CD8-positive, alpha-beta memory T cell (primary cell): ENCODE measurements around the gene TBC1D2. TPM values are rescaled to one million over a fixed set of nuclear protein-coding genes. Genes with fewer than 3 reads are reported as not detected.

Experiments used
- CTCF ChIA-PET: fragments of 350-600 bp; sonication (Branson Sonifier 250); formaldehyde crosslinking; loops from one replicate; lab custom pipeline; 2021; ENCODE audit warnings: antibody characterized with exemption; lab: Charles Lee
- POLR2A ChIA-PET: fragments of 350-600 bp; sonication (Branson Sonifier 250); formaldehyde crosslinking; loops from one replicate; lab custom pipeline; 2021; ENCODE audit warnings: antibody characterized with exemption; lab: Charles Lee
- DNase-seq, 5 donors: peaks; one replicate each; pipeline versions ENCODE4 v3.0.0 to v3.0.0-alpha.2; 2020 to 2022; ENCODE audit warnings: mixed read lengths in 1 of 5
- H3K27ac ChIP-seq: one replicate; pipeline ENCODE4 v1.7.0; 2013; ENCODE audit warnings: low read depth, mild to moderate bottlenecking, low read length, moderate library complexity
- H3K27me3 ChIP-seq: 2 replicates; pipeline ENCODE4 v1.7.0; 2013; ENCODE audit warnings: low read length, mild to moderate bottlenecking; ENCODE audit not compliant: insufficient read depth, poor library complexity, severe bottlenecking
- H3K36me3 ChIP-seq: 2 replicates; pipeline ENCODE4 v1.7.0; 2013; ENCODE audit warnings: mild to moderate bottlenecking, low read length, moderate library complexity; ENCODE audit not compliant: insufficient read depth
- H3K4me1 ChIP-seq: 2 replicates; pipeline ENCODE4 v1.7.0; 2013; ENCODE audit warnings: mild to moderate bottlenecking, low read length, moderate library complexity; ENCODE audit not compliant: insufficient read depth
- H3K4me3 ChIP-seq: 2 replicates; pipeline ENCODE4 v1.7.0; 2013; ENCODE audit warnings: mild to moderate bottlenecking, low read length
- H3K9me3 ChIP-seq: 2 replicates; pipeline ENCODE4 v1.7.0; 2013; ENCODE audit warnings: mild to moderate bottlenecking, low read length
- H3K27ac Mint-ChIP-seq, 8 donors: one replicate each; pipeline ENCODE4 v1.8.0; 2020 to 2021; ENCODE audit warnings: mixed read lengths in 8 of 8, mild to moderate bottlenecking in 6 of 8, inconsistent platforms in 3 of 8, moderate library complexity in 3 of 8
- H3K27me3 Mint-ChIP-seq, 2 donors: one replicate each; pipeline ENCODE4 v1.8.0; 2020 to 2021; ENCODE audit warnings: mixed read lengths in 2 of 2, mild to moderate bottlenecking in 1 of 2, moderate library complexity in 1 of 2
- H3K36me3 Mint-ChIP-seq, 3 donors: one replicate each; pipeline ENCODE4 v1.8.0; 2020 to 2021; ENCODE audit warnings: mixed read lengths in 3 of 3, inconsistent platforms in 1 of 3, mild to moderate bottlenecking in 1 of 3
- H3K4me1 Mint-ChIP-seq, 3 donors: one replicate each; pipeline ENCODE4 v1.8.0; 2020 to 2021; ENCODE audit warnings: mixed read lengths in 3 of 3, inconsistent platforms in 1 of 3, mild to moderate bottlenecking in 1 of 3
- H3K4me3 Mint-ChIP-seq, 7 donors: one replicate each; pipeline ENCODE4 v1.8.0; 2020 to 2021; ENCODE audit warnings: mixed read lengths in 7 of 7, mild to moderate bottlenecking in 6 of 7, moderate library complexity in 4 of 7, inconsistent platforms in 2 of 7
- H3K9me3 Mint-ChIP-seq, 5 donors: one replicate each; pipeline ENCODE4 v1.8.0; 2020 to 2022; ENCODE audit warnings: mixed read lengths in 5 of 5, mild to moderate bottlenecking in 3 of 5, moderate library complexity in 2 of 5, inconsistent platforms in 1 of 5
- polyA plus RNA-seq: library from polyadenylated mRNA; unstranded; fragments of 300-500 nt; fragmentation: Illumina TruSeq; gene quantifications from one replicate; pipeline ENCODE4 v1.2.3, GENCODE V29; 2021
- total RNA-seq, 2 experiments: library from RNA; stranded (reverse); gene quantifications; one replicate each; pipeline ENCODE4 v1.2.3, GENCODE V29; 2021

Gene TBC1D2
- total and polyA plus RNA-seq, 3 experiments from 2014 or later, result 3.3 to 5.6 (median 4.8) TPM

DNA sequence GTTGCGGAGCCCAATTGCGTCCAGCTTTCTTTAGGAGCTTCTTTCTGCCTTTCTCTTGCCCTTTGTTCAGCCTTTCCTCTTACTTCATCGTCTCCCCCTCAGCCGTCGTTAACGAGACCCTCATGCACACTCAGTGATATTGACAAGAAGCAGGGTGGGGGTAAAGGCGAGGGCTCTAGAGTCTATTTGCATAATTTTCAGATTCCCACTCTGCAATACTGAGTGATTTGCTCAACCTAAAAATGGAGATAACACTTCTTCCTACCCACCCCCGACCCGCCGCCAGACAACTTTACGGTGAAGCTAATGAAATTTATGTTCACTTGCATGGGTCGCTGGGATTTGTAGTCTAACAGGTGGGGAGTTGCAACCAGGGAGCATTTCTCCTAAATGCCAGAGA, 1.3 kb upstream of the TBC1D2 start:
- Histone ChIP-seq H3K9me3 (no peaks in the 10 kb centered on the region), H3K27me3 (no peaks in the 10 kb centered on the region), H3K27ac (peak overlapping the region; percentile 91), H3K4me3 (peak overlapping the region; percentile 99), H3K4me1 (peaks cover 22% of the 10 kb centered on the region), H3K36me3 (no peaks in the 10 kb centered on the region)
- Mint-ChIP-seq H3K36me3 (peaks cover 0 to 14% (median 0%) of the 10 kb centered on the region in 3 donors), H3K4me1 (peaks cover 30 to 41% (median 38%) of the 10 kb centered on the region in 3 donors), H3K4me3 (peak overlapping the region; percentile 84 to 98 (median 91)), H3K27ac (peak overlapping the region; percentile 87 to 98 (median 94)), H3K9me3 (no peaks in the 10 kb centered on the region), H3K27me3 (no peaks in the 10 kb centered on the region)
- CTCF ChIA-PET, result interaction anchor here (0.6 to 3.1 kb wide), 14 partner anchors 14 to 623 kb away, joined by 3 to 18 read pairs (median 5); partner anchors contain the start of genes ANKS6, ANP32B, NANS and NCBP1
- peak in 2 of 5 donors; percentile 14 to 43 for DNase-seq
- POLR2A ChIA-PET, result interaction anchor here (0.6 to 2.8 kb wide), 19 partner anchors 9 to 1790 kb away, joined by 3 to 29 read pairs (median 4); partner anchors contain the start of genes CORO2A, NCBP1, TRIM14 and TRMO

DNA sequence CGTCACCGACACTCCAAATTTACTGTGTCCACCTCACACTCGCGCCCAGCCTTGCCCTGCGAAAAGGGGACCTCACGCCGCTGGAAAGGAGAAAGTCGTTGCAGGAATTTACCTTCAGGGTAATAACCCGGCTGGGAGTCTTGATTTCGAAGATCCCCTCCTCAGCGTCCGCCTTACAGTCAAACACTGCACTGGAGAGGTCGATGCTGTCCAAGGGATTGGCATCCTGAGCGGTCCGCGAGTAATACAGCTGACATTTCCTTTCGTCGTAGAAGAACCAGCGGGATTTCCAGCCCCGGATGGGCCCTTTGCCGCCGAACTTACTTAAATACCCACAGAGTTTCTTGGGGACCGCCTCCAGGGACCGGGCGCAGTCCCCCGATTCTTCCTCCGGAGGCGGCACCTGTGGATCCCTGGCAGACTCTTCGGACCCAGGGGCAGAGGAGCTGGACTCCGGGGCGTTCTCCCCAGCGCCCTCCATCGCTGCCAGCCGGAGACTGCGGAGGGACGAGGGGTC, 330 bp downstream of the TBC1D2 start:
- Mint-ChIP-seq H3K4me3 (peak overlapping the region; percentile 84 to 98 (median 91)), H3K4me1 (peaks cover 30 to 41% (median 41%) of the 10 kb centered on the region in 3 donors), H3K27ac (peak overlapping the region; percentile 16 to 96 (median 89)), H3K27me3 (no peaks in the 10 kb centered on the region), H3K36me3 (peaks cover 0 to 23% (median 4%) of the 10 kb centered on the region in 3 donors), H3K9me3 (no peaks in the 10 kb centered on the region)
- DNase-seq, result no peak
- no peaks in the 10 kb centered on the region for H3K27me3 ChIP-seq
- peak overlapping the region; percentile 99 for H3K4me3 ChIP-seq
- H3K27ac ChIP-seq, result peak overlapping the region; percentile 91
- peaks cover 22% of the 10 kb centered on the region for H3K4me1 ChIP-seq
- POLR2A ChIA-PET, result interaction anchor here (0.6 to 2.8 kb wide), 17 partner anchors 17 to 869 kb away, joined by 3 to 29 read pairs (median 5); partner anchors contain the start of genes CORO2A, NCBP1, TRIM14 and TRMO
- CTCF ChIA-PET, result interaction anchor here (0.8 to 3.1 kb wide), 13 partner anchors 9 to 542 kb away, joined by 3 to 18 read pairs (median 6); partner anchors contain the start of genes ANKS6, TRIM14 and TRMO
- no peaks in the 10 kb centered on the region for H3K9me3 ChIP-seq
- H3K36me3 ChIP-seq, result no peaks in the 10 kb centered on the region

DNA sequence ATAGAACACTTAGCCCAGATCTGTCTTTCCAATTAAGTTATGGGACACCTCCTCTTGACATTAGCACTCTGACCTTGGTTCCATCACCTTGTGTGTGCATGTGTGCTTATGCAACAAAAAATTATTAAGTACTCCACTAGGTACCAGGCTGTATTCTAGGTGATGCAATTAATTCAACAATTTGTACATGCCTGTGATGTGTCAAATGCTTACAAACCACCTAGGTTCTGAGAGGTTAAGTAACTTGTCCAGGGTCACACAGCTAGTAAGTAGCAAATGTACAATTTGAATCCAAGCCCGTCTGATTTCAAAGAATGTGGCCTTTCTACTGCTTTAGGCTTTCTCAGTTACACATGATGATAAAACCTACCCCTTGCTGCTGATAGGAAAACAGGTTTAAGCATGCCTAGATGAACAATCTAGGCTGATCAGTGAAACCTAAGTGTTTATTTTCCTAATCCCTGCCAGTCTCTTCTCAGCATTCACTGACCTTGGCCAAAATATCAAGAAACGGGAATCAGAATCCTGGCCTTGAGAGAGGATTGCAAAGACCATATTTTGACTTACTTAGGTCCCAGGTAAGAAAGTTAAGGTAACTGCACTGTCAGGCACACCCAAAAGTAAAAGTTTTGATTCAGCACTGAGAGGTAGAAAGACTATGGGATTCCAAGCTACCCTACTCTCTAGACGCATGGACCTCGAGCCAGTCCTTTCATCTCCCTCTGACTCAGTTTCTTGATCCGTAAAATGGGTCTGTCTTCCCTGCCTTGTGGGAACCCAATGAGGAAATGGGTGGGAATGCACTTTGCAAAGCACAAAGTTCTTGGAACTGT, 1.0 kb downstream of the TBC1D2 start:
- H3K27ac ChIP-seq, result no peak overlapping the region
- H3K36me3 ChIP-seq, result no peaks in the 10 kb centered on the region
- H3K4me1 ChIP-seq, result peaks cover 22% of the 10 kb centered on the region
- Mint-ChIP-seq H3K27ac (peak overlapping the region in 6 of 8 donors; percentile 18 to 93 (median 85)), H3K36me3 (peaks cover 0 to 28% (median 7%) of the 10 kb centered on the region in 3 donors), H3K27me3 (no peaks in the 10 kb centered on the region), H3K4me3 (peak overlapping the region; percentile 84 to 98 (median 91)), H3K4me1 (peaks cover 32 to 46% (median 46%) of the 10 kb centered on the region in 3 donors), H3K9me3 (no peaks in the 10 kb centered on the region)
- no peak for DNase-seq
- POLR2A ChIA-PET, result interaction anchor here (1.1 to 2.8 kb wide), 4 partner anchors 62 to 333 kb away, joined by 5 to 29 read pairs (median 23); partner anchors contain the start of genes CORO2A, TRIM14 and TRMO
- H3K4me3 ChIP-seq, result peak overlapping the region; percentile 99
- CTCF ChIA-PET, result interaction anchor here (1.1 to 3.1 kb wide), 9 partner anchors 9 to 353 kb away, joined by 3 to 18 read pairs (median 6); partner anchors contain the start of gene TRIM14
- no peaks in the 10 kb centered on the region for H3K9me3 ChIP-seq
- H3K27me3 ChIP-seq, result no peaks in the 10 kb centered on the region

DNA sequence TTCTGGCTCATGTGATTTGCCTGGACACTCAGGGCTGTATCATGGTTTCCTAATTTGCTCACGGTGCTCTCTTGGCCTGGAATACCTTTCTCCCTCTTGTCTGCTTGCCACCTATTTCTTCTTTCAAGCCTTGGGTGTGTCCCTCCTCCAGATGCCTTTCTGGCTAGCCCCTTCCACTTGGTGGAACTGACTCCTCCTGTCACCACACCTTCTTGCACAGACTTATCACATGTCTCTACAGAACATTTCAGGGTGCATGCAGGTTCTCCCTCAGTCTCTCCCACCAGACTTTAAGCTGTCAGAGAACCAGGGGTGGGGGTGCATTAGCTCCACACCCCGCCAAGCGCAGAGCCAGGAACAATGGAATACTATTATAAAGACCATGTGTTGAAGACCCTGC, 1.9 kb downstream of the TBC1D2 start:
- POLR2A ChIA-PET, result no interaction called here

DNA sequence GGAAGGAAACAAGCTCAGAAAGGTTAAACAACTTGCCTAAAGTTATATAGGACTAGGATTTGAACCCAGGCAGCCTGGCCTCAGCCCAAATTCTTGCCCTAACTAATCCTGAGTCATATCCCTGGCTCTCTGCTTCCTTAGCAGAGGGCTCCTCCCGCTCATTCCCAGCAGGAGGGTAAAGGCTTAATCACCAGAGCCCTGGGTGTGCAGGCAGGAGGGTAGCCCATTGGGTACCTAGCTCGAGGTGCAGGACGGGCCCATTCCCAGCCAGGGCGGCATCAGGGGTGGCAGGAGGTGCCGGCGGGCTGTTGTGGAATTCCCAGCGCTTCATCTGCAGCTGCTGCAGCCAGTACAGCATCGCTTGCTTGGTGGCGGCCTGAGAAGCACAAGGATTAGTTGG, 3.9 kb downstream of the TBC1D2 start:
- Histone ChIP-seq H3K27me3 (no peaks in the 10 kb centered on the region), H3K36me3 (no peaks in the 10 kb centered on the region), H3K4me1 (peaks cover 22% of the 10 kb centered on the region), H3K9me3 (no peaks in the 10 kb centered on the region), H3K4me3 (no peak overlapping the region), H3K27ac (no peak overlapping the region)
- ChIA-PET CTCF (no interaction called here), POLR2A (no interaction called here)
- DNase-seq, result no peak
- Mint-ChIP-seq H3K9me3 (no peaks in the 10 kb centered on the region), H3K27ac (peak overlapping the region in 1 of 8 donors; percentile 63), H3K4me3 (no peak overlapping the region), H3K36me3 (peaks cover 0 to 41% (median 11%) of the 10 kb centered on the region in 3 donors), H3K4me1 (peaks cover 32 to 45% (median 44%) of the 10 kb centered on the region in 3 donors), H3K27me3 (no peaks in the 10 kb centered on the region)

More for the DNA sequence above, 1.9 kb downstream of the TBC1D2 start:
- H3K27me3 ChIP-seq, result no peaks in the 10 kb centered on the region
- no peak for DNase-seq
- Mint-ChIP-seq H3K27ac (peak overlapping the region in 1 of 8 donors; percentile 59), H3K4me3 (peak overlapping the region in 5 of 7 donors; percentile 20 to 98 (median 97)), H3K4me1 (peaks cover 35 to 50% (median 49%) of the 10 kb centered on the region in 3 donors), H3K9me3 (no peaks in the 10 kb centered on the region), H3K27me3 (no peaks in the 10 kb centered on the region), H3K36me3 (peaks cover 0 to 36% (median 7%) of the 10 kb centered on the region in 3 donors)
- H3K9me3 ChIP-seq, result no peaks in the 10 kb centered on the region
- no peak overlapping the region for H3K27ac ChIP-seq
- peaks cover 27% of the 10 kb centered on the region for H3K4me1 ChIP-seq
- no peaks in the 10 kb centered on the region for H3K36me3 ChIP-seq
- no peak overlapping the region for H3K4me3 ChIP-seq
- CTCF ChIA-PET, result interaction anchor here (1.1 to 1.7 kb wide), 3 partner anchors 145 to 349 kb away, joined by 3 to 4 read pairs (median 3); no protein-coding TSS in a partner anchor

DNA sequence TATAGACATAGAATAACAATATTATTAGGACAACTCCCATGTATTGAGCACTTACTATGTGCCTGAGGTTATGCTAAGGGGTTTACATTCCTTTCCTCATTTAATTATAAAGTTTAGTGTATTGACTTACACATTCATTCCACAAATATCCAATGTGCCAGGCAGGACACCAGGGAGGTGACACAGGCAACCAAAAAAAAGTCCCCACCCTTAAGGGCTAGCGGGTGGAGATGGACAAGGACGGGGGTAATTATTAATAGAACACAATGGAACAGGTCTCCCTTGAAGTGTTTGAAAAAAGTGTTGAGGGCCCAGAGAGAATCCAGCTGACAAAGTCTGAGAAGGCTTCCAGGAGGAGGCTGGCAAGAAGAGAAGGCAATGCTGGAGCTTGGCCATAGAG, 5.7 kb downstream of the TBC1D2 start:
- Histone ChIP-seq H3K27ac (no peak overlapping the region), H3K9me3 (no peaks in the 10 kb centered on the region), H3K27me3 (no peaks in the 10 kb centered on the region), H3K4me1 (peaks cover 18% of the 10 kb centered on the region), H3K36me3 (no peaks in the 10 kb centered on the region), H3K4me3 (no peak overlapping the region)
- no peak for DNase-seq
- no peaks in the 10 kb centered on the region for H3K27me3 Mint-ChIP-seq
- peaks cover 27 to 40% (median 39%) of the 10 kb centered on the region in 3 donors for H3K4me1 Mint-ChIP-seq
- peak overlapping the region in 1 of 8 donors; percentile 3 for H3K27ac Mint-ChIP-seq
- POLR2A ChIA-PET, result no interaction called here
- H3K4me3 Mint-ChIP-seq, result peak overlapping the region in 1 of 7 donors; percentile 33
- CTCF ChIA-PET, result no interaction called here
- peaks cover 0 to 35% (median 13%) of the 10 kb centered on the region in 3 donors for H3K36me3 Mint-ChIP-seq
- no peaks in the 10 kb centered on the region for H3K9me3 Mint-ChIP-seq

DNA sequence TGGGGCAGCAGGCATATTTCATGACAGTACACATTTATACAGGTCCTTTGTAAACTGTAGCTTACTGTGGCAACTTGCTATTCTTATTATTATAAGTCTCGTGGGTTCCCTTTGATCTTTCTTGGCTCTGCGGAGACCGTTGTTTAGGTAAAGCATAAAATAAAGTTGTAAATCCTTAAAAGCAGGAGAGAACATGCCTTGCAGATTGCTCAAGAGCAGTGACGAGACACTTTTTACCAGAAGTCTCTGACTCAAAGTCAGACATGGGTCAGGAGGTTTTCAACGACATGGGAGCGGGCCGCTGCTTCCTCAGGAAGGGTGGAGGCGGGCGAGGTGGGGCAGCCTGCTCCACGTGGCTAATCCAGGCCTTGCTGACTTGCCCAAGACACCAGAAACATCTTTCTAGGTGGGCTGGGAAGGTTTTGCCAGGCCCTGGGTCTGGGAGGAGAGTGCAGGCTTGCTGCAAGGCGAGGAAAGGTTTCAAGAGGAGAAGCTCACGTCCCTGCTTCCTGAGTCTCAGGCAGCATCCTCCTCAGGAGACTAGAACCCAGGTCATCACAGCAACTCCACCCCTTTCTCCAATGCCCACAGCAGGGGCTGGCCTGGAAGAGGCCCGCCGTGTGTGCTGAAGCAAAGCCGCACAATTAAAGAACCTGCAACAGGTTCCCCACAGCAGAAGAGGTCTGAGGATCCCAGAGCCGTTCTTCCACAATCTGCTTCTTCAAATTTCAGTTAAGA, 6.5 kb downstream of the TBC1D2 start:
- peaks cover 19 to 32% (median 30%) of the 10 kb centered on the region in 3 donors for H3K4me1 Mint-ChIP-seq
- Histone ChIP-seq H3K27ac (peak overlapping the region; percentile 55), H3K9me3 (no peaks in the 10 kb centered on the region), H3K4me3 (no peak overlapping the region), H3K27me3 (no peaks in the 10 kb centered on the region), H3K4me1 (peaks cover 10% of the 10 kb centered on the region), H3K36me3 (no peaks in the 10 kb centered on the region)
- no peak for DNase-seq
- CTCF ChIA-PET, result no interaction called here
- H3K9me3 Mint-ChIP-seq, result no peaks in the 10 kb centered on the region
- H3K27me3 Mint-ChIP-seq, result no peaks in the 10 kb centered on the region
- H3K4me3 Mint-ChIP-seq, result no peak overlapping the region
- peaks cover 0 to 35% (median 13%) of the 10 kb centered on the region in 3 donors for H3K36me3 Mint-ChIP-seq
- peak overlapping the region in 3 of 8 donors; percentile 7 to 69 (median 62) for H3K27ac Mint-ChIP-seq
- POLR2A ChIA-PET, result no interaction called here
